HK-2 (cell line): ENCODE data around the gene STAT6.
"Not testable (repeated sequence)": the region's sequence is repeated elsewhere in the genome, so short reads cannot be mapped to it uniquely, and the experiment has no call there.

Source experiments
- DNase-seq: peaks from one replicate; pipeline ENCODE4 v3.0.0-alpha.2; 2018; ENCODE audit not compliant: unreplicated experiment

STAT6 gene

GRCh38 chr12:57089271-57090245 lies 21.6 kb downstream of the STAT6 start:
- peak; percentile 84 for DNase-seq

- DNase-seq = peak; percentile 98
Measured at GRCh38 chr12:57088354-57089270, 22.6 kb downstream of the STAT6 start, which contains the start of gene NAB2. Gene NAB2, plus strand, starts transcription at chr12:57089114. Its CDS starts 158 bp downstream, at chr12:57089272.

GRCh38 chr12:57087691-57088353 lies 23.3 kb downstream of the STAT6 start:
- DNase-seq = peak; percentile 93

GRCh38 chr12:57087010-57087690 lies 24.0 kb downstream of the STAT6 start:
- peak; percentile 91 for DNase-seq

- DNase-seq = peak; percentile 73
Measured at GRCh38 chr12:57086493-57087009, 24.6 kb downstream of the STAT6 start.

- DNase-seq = no peak
Measured at GRCh38 chr12:57085999-57086492, 25.1 kb downstream of the STAT6 start.

GRCh38 chr12:57080855-57081254 lies 30.3 kb downstream of the STAT6 start:
- DNase-seq = no peak

GRCh38 chr12:57079821-57080220 lies 31.3 kb downstream of the STAT6 start:
- no peak for DNase-seq

GRCh38 chr12:57078519-57079404 lies 32.4 kb downstream of the STAT6 start, which contains the start of gene NEMP1:
Gene NEMP1, minus strand, starts transcription at chr12:57078791. Its CDS starts 46 bp downstream, at chr12:57078745.
- peak; percentile 97 for DNase-seq

GRCh38 chr12:57073566-57074450 lies 37.4 kb downstream of the STAT6 start:
- not testable (repeated sequence) for DNase-seq

- DNase-seq = no peak
Measured at GRCh38 chr12:57072661-57073060, 38.5 kb downstream of the STAT6 start.

GRCh38 chr12:57069523-57069922 lies 41.6 kb downstream of the STAT6 start:
- peak; percentile 35 for DNase-seq

- DNase-seq = no peak
Measured at GRCh38 chr12:57066245-57066644, 44.9 kb downstream of the STAT6 start.

- no peak for DNase-seq
Measured at GRCh38 chr12:57063991-57064685, 47.0 kb downstream of the STAT6 start.

- DNase-seq = no peak
Measured at GRCh38 chr12:57058454-57058853, 52.7 kb downstream of the STAT6 start.

GRCh38 chr12:57057067-57057751 lies 54.0 kb downstream of the STAT6 start:
- no peak for DNase-seq

GRCh38 chr12:57055824-57056223 lies 55.3 kb downstream of the STAT6 start:
- no peak for DNase-seq
